GM12878 (cell line): ENCODE measurements around the gene ZPBP2. TPM values are rescaled to one million over a fixed set of nuclear protein-coding genes. Genes with fewer than 3 reads are reported as not detected.

ENCODE experiments used
- ATAC-seq: fragments of 200-7000 bp; cut with Tn5 transposase; 3 replicates; pipeline ENCODE4 v1.9.1; 2020; ENCODE audit warnings: mild to moderate bottlenecking, moderate library complexity
- BruUV-seq: library from RNA; stranded (reverse); fragments of 400-500 nt; replicated peaks from 2 replicates; lab custom pipeline; 2021; lab: Mats Ljungman, UMichigan
- CTCF ChIA-PET: fragments of 300-600 bp; sonication (Branson Sonifier 250); formaldehyde crosslinking; extraction: SDS; loops from one replicate; lab custom pipeline; 2021; ENCODE audit warnings: inconsistent platforms; lab: Yijun Ruan, JAX
- POLR2A ChIA-PET: fragments of 350-600 bp; formaldehyde crosslinking; extraction: SDS; loops from one replicate; lab custom pipeline; 2021; ENCODE audit warnings: inconsistent platforms; lab: Charles Lee
- RAD21 ChIA-PET: fragments of 300-600 bp; sonication (Branson Sonifier 250); formaldehyde crosslinking; loops from one replicate; lab custom pipeline; 2023; ENCODE audit warnings: antibody characterized with exemption; ENCODE audit not compliant: unreplicated experiment; lab: Charles Lee
- SMC1A ChIA-PET: fragments of 300-600 bp; sonication (Branson Sonifier 250); formaldehyde crosslinking; loops from one replicate; lab custom pipeline; 2023; ENCODE audit not compliant: unreplicated experiment, uncharacterized antibody; lab: Charles Lee
- DNase-seq: peaks from one replicate; pipeline ENCODE4 v3.0.0-alpha.2; 2011; ENCODE audit warnings: low read depth, low spot score
- FAIRE-seq: peaks from 3 replicates; lab custom pipeline; 2011; peaks lifted over from hg19 to GRCh38; lab: Jason Lieb, UNC
- H2AFZ ChIP-seq: 2 replicates; pipeline ENCODE4 v1.6.0; 2011; ENCODE audit warnings: low read depth, low read length, control low read depth; ENCODE audit not compliant: control insufficient read depth
- H3K27ac ChIP-seq: 2 replicates; pipeline ENCODE4 v1.5.1; 2011; ENCODE audit warnings: control low read depth; ENCODE audit not compliant: control insufficient read depth, insufficient read depth
- H3K27me3 ChIP-seq, 2 experiments: replicated peaks in 1 of 2; 2 replicates each; pipeline versions ENCODE4 v1.6.0 to v1.6.1; 2011; ENCODE audit warnings: low read length in 1 of 2; ENCODE audit not compliant: control insufficient read depth in 2 of 2, insufficient read depth in 2 of 2
- H3K36me3 ChIP-seq, 2 experiments: 2 replicates each; pipeline ENCODE4 v1.5.1; 2011; ENCODE audit warnings: low read length in 1 of 2; ENCODE audit not compliant: control insufficient read depth in 2 of 2, insufficient read depth in 2 of 2
- H3K4me1 ChIP-seq: 2 replicates; pipeline ENCODE4 v1.6.1; 2011; ENCODE audit warnings: mild to moderate bottlenecking, low read length, moderate library complexity, mixed read lengths; ENCODE audit not compliant: control insufficient read depth, insufficient read depth
- H3K4me2 ChIP-seq: 2 replicates; pipeline ENCODE4 v1.6.0; 2011; ENCODE audit warnings: control low read depth; ENCODE audit not compliant: control insufficient read depth, insufficient read depth
- H3K4me3 ChIP-seq: fragments of 200-600 bp; sonication (generic); 2 replicates; pipeline ENCODE4 v1.5.1; 2016
- H3K79me2 ChIP-seq: 2 replicates; pipeline ENCODE4 v1.6.0; 2011; ENCODE audit warnings: low read length; ENCODE audit not compliant: control insufficient read depth, insufficient read depth
- H3K9ac ChIP-seq: 2 replicates; pipeline ENCODE4 v1.8.0; 2011; ENCODE audit warnings: low read length, control low read depth, mixed read lengths; ENCODE audit not compliant: control insufficient read depth, insufficient read depth
- H3K9me3 ChIP-seq: replicated peaks from 3 replicates; pipeline ENCODE4 v1.5.1; 2011; ENCODE audit warnings: mild to moderate bottlenecking, low read length; ENCODE audit not compliant: control insufficient read depth, insufficient read depth
- H4K20me1 ChIP-seq: 2 replicates; pipeline ENCODE4 v1.6.0; 2011; ENCODE audit not compliant: control insufficient read depth, insufficient read depth
- BCL11A ChIP-seq: IDR thresholded peaks from 2 replicates; pipeline ENCODE4 v1.6.1; 2011; ENCODE audit warnings: low read depth, low read length
- BHLHE40 ChIP-seq, 2 experiments: fragments of 450-650 bp in 1 of 2; IDR thresholded peaks; 2 replicates each; pipeline ENCODE4 v1.6.1; 2011 to 2017; ENCODE audit warnings: low read depth in 2 of 2, borderline replicate concordance in 1 of 2, improper control_type of control experiment in 1 of 2, low read length in 1 of 2, mild to moderate bottlenecking in 1 of 2
- CHD1 ChIP-seq: IDR thresholded peaks from 2 replicates; pipeline ENCODE4 v1.6.1; 2012; ENCODE audit warnings: low read depth, low read length, improper control_type of control experiment
- FOXK2 ChIP-seq: fragments of 450-650 bp; IDR thresholded peaks from 2 replicates; pipeline ENCODE4 v1.6.1; 2017; ENCODE audit warnings: mild to moderate bottlenecking, moderate library complexity
- IKZF2 ChIP-seq, 2 experiments: fragments of 450-650 bp; IDR thresholded peaks; 2 replicates each; pipeline ENCODE4 v1.6.1; 2017; ENCODE audit warnings: mild to moderate bottlenecking in 2 of 2, moderate library complexity in 2 of 2
- IRF4 ChIP-seq: IDR thresholded peaks from 2 replicates; pipeline ENCODE4 v1.6.1; 2011; ENCODE audit warnings: low read depth, low read length
- RBBP5 ChIP-seq: fragments of 200-600 bp; sonication (generic); conservative IDR thresholded peaks from 2 replicates; pipeline ENCODE4 v1.6.1; 2016
- TCF7 ChIP-seq: IDR thresholded peaks from 2 replicates; pipeline ENCODE4 v1.6.1; 2014; ENCODE audit warnings: antibody characterized with exemption, borderline replicate concordance
- YY1 ChIP-seq: IDR thresholded peaks from 2 replicates; pipeline ENCODE4 v1.6.1; 2011; ENCODE audit warnings: low read depth, mild to moderate bottlenecking, low read length
- ZNF207 ChIP-seq: fragments of 450-650 bp; IDR thresholded peaks from 2 replicates; pipeline ENCODE4 v1.6.1; 2014; ENCODE audit warnings: antibody characterized with exemption, mild to moderate bottlenecking, borderline replicate concordance
- ZNF384 ChIP-seq: IDR thresholded peaks from 2 replicates; pipeline ENCODE4 v1.6.1; 2012; ENCODE audit warnings: low read depth, mild to moderate bottlenecking, low read length, improper control_type of control experiment, borderline replicate concordance
- in situ Hi-C: fragments of 300-500 bp; cut with MboI; formaldehyde crosslinking; loops from 9 replicates; pipeline ENCODE4 v1.14.3; 2018; ENCODE audit warnings: mixed read lengths
- intact Hi-C: fragments of 100-400 bp; cut with micrococcal nuclease; formaldehyde crosslinking; loops from one replicate; pipeline ENCODE4 v1.14.2; 2022; ENCODE audit not compliant: unreplicated experiment
- polyA plus RNA-seq, 11 experiments: library from polyadenylated mRNA; depleted of rRNA in 4 of 11; unstranded in 6 of 11; stranded (reverse) in 5 of 11; fragments of >200 nt; fragmentation: Nextera tagmentation in 4 of 11; fragmentation: Illumina TruSeq in 1 of 11; extraction: Ambion mirVana in 4 of 11; extraction: Trizol in 1 of 11; gene quantifications; 1 replicate in 1 of 11; 2 replicates in 10 of 11; pipeline versions ENCODE4 v1.2.1 to v1.2.3, GENCODE V29; 2011 to 2016; ENCODE audit warnings: inconsistent platforms in 2 of 11, missing spikeins in 2 of 11, low read depth in 1 of 11
- total RNA-seq, 4 experiments: library from RNA; depleted of rRNA in 3 of 4; stranded (reverse); fragments of >200 nt in 3 of 4; fragmentation: Illumina TruSeq in 1 of 4; extraction: Trizol in 1 of 4; gene quantifications; 2 replicates each; pipeline versions ENCODE4 v1.2.1 to v1.2.3, GENCODE V29; 2013 to 2021
- TF ChIP-seq, protein P1 (sequence below): IDR thresholded peaks from 2 replicates; pipeline ENCODE4 v1.6.1; 2012; ENCODE audit warnings: low read depth, low read length, improper control_type of control experiment
- TF ChIP-seq, protein P2 (sequence below): fragments of 450-650 bp; IDR thresholded peaks from 2 replicates; pipeline ENCODE4 v1.6.1; 2018; ENCODE audit warnings: mild to moderate bottlenecking, low read depth, moderate library complexity; ENCODE audit not compliant: partially characterized antibody
- TF ChIP-seq, protein P3 (sequence below): fragments of 450-650 bp; IDR thresholded peaks from 2 replicates; pipeline ENCODE4 v1.6.1; 2017; ENCODE audit warnings: mild to moderate bottlenecking, low read depth, inconsistent platforms; ENCODE audit not compliant: poor library complexity, severe bottlenecking
- TF ChIP-seq, protein P4 (sequence below): fragments of 450-650 bp; IDR thresholded peaks from 2 replicates; pipeline ENCODE4 v1.6.1; 2016; ENCODE audit warnings: mild to moderate bottlenecking
- TF ChIP-seq, protein P5 (sequence below): IDR thresholded peaks from 2 replicates; pipeline ENCODE4 v1.6.1; 2011; ENCODE audit warnings: borderline replicate concordance, low read depth, mild to moderate bottlenecking, moderate library complexity, low read length; ENCODE audit not compliant: insufficient read depth, poor library complexity, severe bottlenecking

The ZPBP2 gene
- total and polyA plus RNA-seq, 10 of the 15 experiments (the other 5 are each of a cell fraction or from before 2014, with no cell fraction given) = 0.33 to 1.0 (median 0.58) TPM

DNA sequence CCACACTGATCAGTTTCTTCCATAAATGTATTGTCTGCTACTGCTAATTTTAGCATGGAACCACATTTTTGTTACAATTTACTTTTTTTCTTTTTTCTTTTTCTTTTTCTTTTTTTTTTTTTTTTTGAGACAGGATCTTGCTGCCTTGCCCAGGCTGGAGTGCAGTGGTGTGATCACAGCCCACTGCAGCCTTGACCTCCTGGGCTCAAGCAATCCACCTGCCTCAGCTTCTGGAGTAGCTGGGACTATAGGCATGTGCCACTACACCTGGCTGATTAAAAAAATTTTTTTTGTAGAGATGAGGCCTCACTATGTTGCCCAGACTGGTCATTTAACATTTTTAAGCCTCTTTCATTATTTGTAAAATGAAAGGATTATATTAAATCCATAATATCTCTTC is 19.1 kb downstream of the ZPBP2 start:
- SMC1A ChIA-PET = no interaction called here
- BruUV-seq = no TSS peak
- Histone ChIP-seq H3K4me3 (no peak overlapping the region), H3K4me1 (no peaks in the 10 kb centered on the region), H2AFZ (no peak overlapping the region), H3K9ac (no peak overlapping the region), H3K4me2 (no peak overlapping the region), H3K79me2 (no peaks in the 10 kb centered on the region), H3K27ac (no peak overlapping the region), H3K9me3 (no peaks in the 10 kb centered on the region), H3K36me3 (no peaks in the 10 kb centered on the region), H4K20me1 (no peaks in the 10 kb centered on the region), H3K27me3 (no peaks in the 10 kb centered on the region)
- in situ Hi-C loops = no loop called here
- intact Hi-C loops = no loop called here
- RAD21 ChIA-PET = no interaction called here
- POLR2A ChIA-PET = interaction anchor here (0.5 kb wide), 1 partner anchor 11 kb away, joined by 5 read pairs; no protein-coding TSS in a partner anchor
- CTCF ChIA-PET = interaction anchor here (1.0 to 1.4 kb wide), 2 partner anchors 14 to 93 kb away, joined by 3 to 5 read pairs; partner anchors contain the start of gene PSMD3
- no peak for ATAC-seq
- no peak for DNase-seq
- FAIRE-seq = no peak
- TF ChIP-seq BCL11A (no peak), IKZF2 (IDR thresholded peaks at IDR 0.05) (no peak), BHLHE40 (IDR thresholded peaks at IDR 0.05; ENCODE audit: borderline replicate concordance in 1 of 2, low read depth in 2 of 2, low read length in 1 of 2) (no peak), TCF7 (no peak), ZNF207 (no peak), RBBP5 (no peak), YY1 (no peak), IRF4 (no peak), FOXK2 (no peak), ZNF384 (no peak), CHD1 (no peak)
- TF ChIP-seq, protein P1, sequence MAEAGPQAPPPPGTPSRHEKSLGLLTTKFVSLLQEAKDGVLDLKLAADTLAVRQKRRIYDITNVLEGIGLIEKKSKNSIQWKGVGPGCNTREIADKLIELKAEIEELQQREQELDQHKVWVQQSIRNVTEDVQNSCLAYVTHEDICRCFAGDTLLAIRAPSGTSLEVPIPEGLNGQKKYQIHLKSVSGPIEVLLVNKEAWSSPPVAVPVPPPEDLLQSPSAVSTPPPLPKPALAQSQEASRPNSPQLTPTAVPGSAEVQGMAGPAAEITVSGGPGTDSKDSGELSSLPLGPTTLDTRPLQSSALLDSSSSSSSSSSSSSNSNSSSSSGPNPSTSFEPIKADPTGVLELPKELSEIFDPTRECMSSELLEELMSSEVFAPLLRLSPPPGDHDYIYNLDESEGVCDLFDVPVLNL = no peak
- TF ChIP-seq, protein P2, sequence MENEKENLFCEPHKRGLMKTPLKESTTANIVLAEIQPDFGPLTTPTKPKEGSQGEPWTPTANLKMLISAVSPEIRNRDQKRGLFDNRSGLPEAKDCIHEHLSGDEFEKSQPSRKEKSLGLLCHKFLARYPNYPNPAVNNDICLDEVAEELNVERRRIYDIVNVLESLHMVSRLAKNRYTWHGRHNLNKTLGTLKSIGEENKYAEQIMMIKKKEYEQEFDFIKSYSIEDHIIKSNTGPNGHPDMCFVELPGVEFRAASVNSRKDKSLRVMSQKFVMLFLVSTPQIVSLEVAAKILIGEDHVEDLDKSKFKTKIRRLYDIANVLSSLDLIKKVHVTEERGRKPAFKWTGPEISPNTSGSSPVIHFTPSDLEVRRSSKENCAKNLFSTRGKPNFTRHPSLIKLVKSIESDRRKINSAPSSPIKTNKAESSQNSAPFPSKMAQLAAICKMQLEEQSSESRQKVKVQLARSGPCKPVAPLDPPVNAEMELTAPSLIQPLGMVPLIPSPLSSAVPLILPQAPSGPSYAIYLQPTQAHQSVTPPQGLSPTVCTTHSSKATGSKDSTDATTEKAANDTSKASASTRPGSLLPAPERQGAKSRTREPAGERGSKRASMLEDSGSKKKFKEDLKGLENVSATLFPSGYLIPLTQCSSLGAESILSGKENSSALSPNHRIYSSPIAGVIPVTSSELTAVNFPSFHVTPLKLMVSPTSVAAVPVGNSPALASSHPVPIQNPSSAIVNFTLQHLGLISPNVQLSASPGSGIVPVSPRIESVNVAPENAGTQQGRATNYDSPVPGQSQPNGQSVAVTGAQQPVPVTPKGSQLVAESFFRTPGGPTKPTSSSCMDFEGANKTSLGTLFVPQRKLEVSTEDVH = no peak
- TF ChIP-seq, protein P3, sequence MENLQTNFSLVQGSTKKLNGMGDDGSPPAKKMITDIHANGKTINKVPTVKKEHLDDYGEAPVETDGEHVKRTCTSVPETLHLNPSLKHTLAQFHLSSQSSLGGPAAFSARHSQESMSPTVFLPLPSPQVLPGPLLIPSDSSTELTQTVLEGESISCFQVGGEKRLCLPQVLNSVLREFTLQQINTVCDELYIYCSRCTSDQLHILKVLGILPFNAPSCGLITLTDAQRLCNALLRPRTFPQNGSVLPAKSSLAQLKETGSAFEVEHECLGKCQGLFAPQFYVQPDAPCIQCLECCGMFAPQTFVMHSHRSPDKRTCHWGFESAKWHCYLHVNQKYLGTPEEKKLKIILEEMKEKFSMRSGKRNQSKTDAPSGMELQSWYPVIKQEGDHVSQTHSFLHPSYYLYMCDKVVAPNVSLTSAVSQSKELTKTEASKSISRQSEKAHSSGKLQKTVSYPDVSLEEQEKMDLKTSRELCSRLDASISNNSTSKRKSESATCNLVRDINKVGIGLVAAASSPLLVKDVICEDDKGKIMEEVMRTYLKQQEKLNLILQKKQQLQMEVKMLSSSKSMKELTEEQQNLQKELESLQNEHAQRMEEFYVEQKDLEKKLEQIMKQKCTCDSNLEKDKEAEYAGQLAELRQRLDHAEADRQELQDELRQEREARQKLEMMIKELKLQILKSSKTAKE = no peak
- TF ChIP-seq, protein P4, sequence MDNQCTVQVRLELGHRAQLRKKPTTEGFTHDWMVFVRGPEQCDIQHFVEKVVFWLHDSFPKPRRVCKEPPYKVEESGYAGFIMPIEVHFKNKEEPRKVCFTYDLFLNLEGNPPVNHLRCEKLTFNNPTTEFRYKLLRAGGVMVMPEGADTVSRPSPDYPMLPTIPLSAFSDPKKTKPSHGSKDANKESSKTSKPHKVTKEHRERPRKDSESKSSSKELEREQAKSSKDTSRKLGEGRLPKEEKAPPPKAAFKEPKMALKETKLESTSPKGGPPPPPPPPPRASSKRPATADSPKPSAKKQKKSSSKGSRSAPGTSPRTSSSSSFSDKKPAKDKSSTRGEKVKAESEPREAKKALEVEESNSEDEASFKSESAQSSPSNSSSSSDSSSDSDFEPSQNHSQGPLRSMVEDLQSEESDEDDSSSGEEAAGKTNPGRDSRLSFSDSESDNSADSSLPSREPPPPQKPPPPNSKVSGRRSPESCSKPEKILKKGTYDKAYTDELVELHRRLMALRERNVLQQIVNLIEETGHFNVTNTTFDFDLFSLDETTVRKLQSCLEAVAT = no peak
- TF ChIP-seq, protein P5, sequence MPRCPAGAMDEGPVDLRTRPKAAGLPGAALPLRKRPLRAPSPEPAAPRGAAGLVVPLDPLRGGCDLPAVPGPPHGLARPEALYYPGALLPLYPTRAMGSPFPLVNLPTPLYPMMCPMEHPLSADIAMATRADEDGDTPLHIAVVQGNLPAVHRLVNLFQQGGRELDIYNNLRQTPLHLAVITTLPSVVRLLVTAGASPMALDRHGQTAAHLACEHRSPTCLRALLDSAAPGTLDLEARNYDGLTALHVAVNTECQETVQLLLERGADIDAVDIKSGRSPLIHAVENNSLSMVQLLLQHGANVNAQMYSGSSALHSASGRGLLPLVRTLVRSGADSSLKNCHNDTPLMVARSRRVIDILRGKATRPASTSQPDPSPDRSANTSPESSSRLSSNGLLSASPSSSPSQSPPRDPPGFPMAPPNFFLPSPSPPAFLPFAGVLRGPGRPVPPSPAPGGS = no peak
